HG02623 (cell line): ENCODE measurements around the gene SYVN1.
"Not testable (repeated sequence)": the region's sequence is repeated elsewhere in the genome, so short reads cannot be mapped to it uniquely, and the experiment has no call there.

Experiments used
- ATAC-seq: cut with Tn5 transposase; IDR thresholded peaks from one replicate; pipeline ENCODE4 v1.9.1; 2021; ENCODE audit warnings: moderate library complexity; ENCODE audit not compliant: unreplicated experiment

The SYVN1 gene

GRCh38 chr11:65127473-65128181 lies 6.7 kb downstream of the SYVN1 start:
- ATAC-seq, result no peak

- no peak for ATAC-seq
Measured at GRCh38 chr11:65126624-65127274, 7.6 kb downstream of the SYVN1 start.

- no peak for ATAC-seq
Measured at GRCh38 chr11:65125197-65126056, 8.9 kb downstream of the SYVN1 start.

GRCh38 chr11:65124480-65125196 lies 9.7 kb downstream of the SYVN1 start:
- no peak for ATAC-seq

- ATAC-seq, result peak; percentile 70
Measured at GRCh38 chr11:65121865-65122696, 12.2 kb downstream of the SYVN1 start, which contains the start of the genes FAU and MRPL49. FAU (minus strand) TSS chr11:65122134; CDS start chr11:65121813, 321 bp downstream. MRPL49 (plus strand) TSS chr11:65122321; CDS start chr11:65122347, 26 bp downstream.

GRCh38 chr11:65121447-65121864 lies 12.9 kb downstream of the SYVN1 start:
- ATAC-seq, result no peak

- no peak for ATAC-seq
Measured at GRCh38 chr11:65120831-65121230, 13.5 kb downstream of the SYVN1 start.

GRCh38 chr11:65119670-65119995 lies 14.7 kb downstream of the SYVN1 start:
- no peak for ATAC-seq

- ATAC-seq, result not testable (repeated sequence)
Measured at GRCh38 chr11:65118891-65119669, 15.2 kb downstream of the SYVN1 start.

GRCh38 chr11:65118097-65118837 lies 16.1 kb downstream of the SYVN1 start:
- ATAC-seq, result no peak

GRCh38 chr11:65117206-65118096 lies 16.9 kb downstream of the SYVN1 start, which contains the start of gene ZNHIT2:
ZNHIT2 (minus strand) TSS chr11:65117701; CDS start chr11:65117653, 48 bp downstream.
- ATAC-seq, result peak; percentile 60

GRCh38 chr11:65116370-65117205 lies 17.7 kb downstream of the SYVN1 start:
- ATAC-seq, result no peak

- no peak for ATAC-seq
Measured at GRCh38 chr11:65115361-65116082, 18.8 kb downstream of the SYVN1 start.

- no peak for ATAC-seq
Measured at GRCh38 chr11:65114538-65115171, 19.7 kb downstream of the SYVN1 start.

GRCh38 chr11:65113839-65114238 lies 20.5 kb downstream of the SYVN1 start:
- no peak for ATAC-seq
